ENCODE results near the gene TCHP. TPM values are rescaled to one million over a fixed set of nuclear protein-coding genes. Genes with fewer than 3 reads are reported as not detected.

The TCHP gene
- total and polyA plus RNA-seq, 2 of the 13 experiments (the other 11 are each of a cell fraction or from before 2014, with no cell fraction given), result 6.7 to 12.2 TPM

DNA sequence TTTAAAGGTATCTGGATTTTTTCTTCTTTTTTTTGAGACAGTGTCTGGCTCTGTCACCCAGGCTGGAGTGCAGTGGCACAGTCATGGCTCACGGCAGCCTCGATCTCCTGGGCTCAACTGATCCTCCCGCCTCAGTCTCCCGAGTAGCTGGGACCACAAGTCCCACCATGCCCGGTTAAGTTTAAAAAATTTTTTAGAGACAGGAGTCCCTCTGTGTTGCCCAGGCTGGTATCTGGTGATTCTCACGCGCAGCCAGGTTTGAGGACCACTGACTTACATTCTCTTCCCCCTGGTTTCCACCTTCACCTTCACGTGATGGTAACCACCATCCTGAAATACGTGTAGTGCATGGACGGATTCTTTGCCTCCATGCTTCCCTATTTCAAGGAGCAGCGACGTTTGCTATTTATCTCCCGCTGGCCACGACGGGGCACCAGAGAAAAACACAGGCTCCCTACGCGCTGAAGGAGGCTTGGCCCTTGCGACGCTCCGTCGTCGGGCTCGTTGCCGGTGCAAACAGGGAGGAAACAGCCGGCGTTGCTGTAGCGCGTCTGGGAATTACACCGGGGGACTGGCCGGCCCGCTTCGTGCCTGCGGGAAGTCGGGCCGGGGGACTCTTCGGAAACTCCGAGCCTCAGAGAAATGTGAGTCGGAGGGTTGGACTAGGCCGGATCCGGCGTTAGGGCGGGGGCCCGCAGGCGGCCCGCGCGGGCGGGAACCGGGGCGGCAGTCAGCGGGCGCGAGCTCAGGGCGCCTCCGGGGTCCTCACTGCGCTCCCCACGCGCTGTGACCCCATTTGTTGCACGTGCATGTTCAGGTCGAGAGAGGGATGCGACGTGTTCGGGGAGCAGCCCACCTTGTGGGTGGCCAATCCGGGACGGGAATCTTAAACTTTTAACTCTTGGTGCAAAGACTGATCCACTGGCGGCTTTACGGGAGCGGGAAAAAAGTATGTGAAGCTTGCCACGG, at the start of gene TCHP (continued):
- TF ChIP-seq, protein P1, sequence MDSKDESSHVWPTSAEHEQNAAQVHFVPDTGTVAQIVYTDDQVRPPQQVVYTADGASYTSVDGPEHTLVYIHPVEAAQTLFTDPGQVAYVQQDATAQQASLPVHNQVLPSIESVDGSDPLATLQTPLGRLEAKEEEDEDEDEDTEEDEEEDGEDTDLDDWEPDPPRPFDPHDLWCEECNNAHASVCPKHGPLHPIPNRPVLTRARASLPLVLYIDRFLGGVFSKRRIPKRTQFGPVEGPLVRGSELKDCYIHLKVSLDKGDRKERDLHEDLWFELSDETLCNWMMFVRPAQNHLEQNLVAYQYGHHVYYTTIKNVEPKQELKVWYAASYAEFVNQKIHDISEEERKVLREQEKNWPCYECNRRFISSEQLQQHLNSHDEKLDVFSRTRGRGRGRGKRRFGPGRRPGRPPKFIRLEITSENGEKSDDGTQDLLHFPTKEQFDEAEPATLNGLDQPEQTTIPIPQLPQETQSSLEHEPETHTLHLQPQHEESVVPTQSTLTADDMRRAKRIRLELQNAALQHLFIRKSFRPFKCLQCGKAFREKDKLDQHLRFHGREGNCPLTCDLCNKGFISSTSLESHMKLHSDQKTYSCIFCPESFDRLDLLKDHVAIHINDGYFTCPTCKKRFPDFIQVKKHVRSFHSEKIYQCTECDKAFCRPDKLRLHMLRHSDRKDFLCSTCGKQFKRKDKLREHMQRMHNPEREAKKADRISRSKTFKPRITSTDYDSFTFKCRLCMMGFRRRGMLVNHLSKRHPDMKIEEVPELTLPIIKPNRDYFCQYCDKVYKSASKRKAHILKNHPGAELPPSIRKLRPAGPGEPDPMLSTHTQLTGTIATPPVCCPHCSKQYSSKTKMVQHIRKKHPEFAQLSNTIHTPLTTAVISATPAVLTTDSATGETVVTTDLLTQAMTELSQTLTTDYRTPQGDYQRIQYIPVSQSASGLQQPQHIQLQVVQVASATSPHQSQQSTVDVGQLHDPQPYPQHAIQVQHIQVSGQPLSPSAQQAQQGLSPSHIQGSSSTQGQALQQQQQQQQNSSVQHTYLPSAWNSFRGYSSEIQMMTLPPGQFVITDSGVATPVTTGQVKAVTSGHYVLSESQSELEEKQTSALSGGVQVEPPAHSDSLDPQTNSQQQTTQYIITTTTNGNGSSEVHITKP (CRISPR knock-in tag; IDR thresholded peaks at IDR 0.05; ENCODE audit: low read depth), result peak; percentile 68; the same call in 1 of the 2 replicates
- no peak for TF ChIP-seq ZNF468 (CRISPR knock-in tag; IDR thresholded peaks at IDR 0.05)
- peak; percentile 47; the same call in 1 of the 2 replicates for TF ChIP-seq CBX5 (CRISPR knock-in tag; IDR thresholded peaks at IDR 0.05; ENCODE audit: borderline replicate concordance)
- TF ChIP-seq ELF1 (CRISPR knock-in tag; IDR thresholded peaks at IDR 0.05), result peak; percentile 61; the same call in 1 of the 2 replicates
- peak; percentile 55; the same call in 1 of the 2 replicates for TF ChIP-seq ZNF572 (CRISPR knock-in tag; IDR thresholded peaks at IDR 0.05)
- TF ChIP-seq, protein P2, sequence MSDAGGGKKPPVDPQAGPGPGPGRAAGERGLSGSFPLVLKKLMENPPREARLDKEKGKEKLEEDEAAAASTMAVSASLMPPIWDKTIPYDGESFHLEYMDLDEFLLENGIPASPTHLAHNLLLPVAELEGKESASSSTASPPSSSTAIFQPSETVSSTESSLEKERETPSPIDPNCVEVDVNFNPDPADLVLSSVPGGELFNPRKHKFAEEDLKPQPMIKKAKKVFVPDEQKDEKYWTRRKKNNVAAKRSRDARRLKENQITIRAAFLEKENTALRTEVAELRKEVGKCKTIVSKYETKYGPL (CRISPR knock-in tag; IDR thresholded peaks at IDR 0.05), result peak; percentile 25; the same call in 1 of the 2 replicates
- TF ChIP-seq STAG1 (CRISPR knock-in tag; IDR thresholded peaks at IDR 0.05), result peak; percentile 59
- TF ChIP-seq ZNF547 (CRISPR knock-in tag; IDR thresholded peaks at IDR 0.05), result peak; percentile 88
- TF ChIP-seq ZNF777 (CRISPR knock-in tag; IDR thresholded peaks at IDR 0.05), result peak; percentile 90
- peak; percentile 68; the same call in 1 of the 2 replicates for TF ChIP-seq ZNF563 (CRISPR knock-in tag; IDR thresholded peaks at IDR 0.05)
- TF ChIP-seq RFXANK (CRISPR knock-in tag; IDR thresholded peaks at IDR 0.05), result peak; percentile 33; the same call in 1 of the 2 replicates
- peak; percentile 68 for TF ChIP-seq ZNF343 (CRISPR knock-in tag; IDR thresholded peaks at IDR 0.05)
- TF ChIP-seq ZNF776 (CRISPR knock-in tag; IDR thresholded peaks at IDR 0.05), result no peak; the same call in 1 of the 2 replicates
- TF ChIP-seq NBN (conservative IDR thresholded peaks at IDR 0.05), result no peak
- TF ChIP-seq, protein P3, sequence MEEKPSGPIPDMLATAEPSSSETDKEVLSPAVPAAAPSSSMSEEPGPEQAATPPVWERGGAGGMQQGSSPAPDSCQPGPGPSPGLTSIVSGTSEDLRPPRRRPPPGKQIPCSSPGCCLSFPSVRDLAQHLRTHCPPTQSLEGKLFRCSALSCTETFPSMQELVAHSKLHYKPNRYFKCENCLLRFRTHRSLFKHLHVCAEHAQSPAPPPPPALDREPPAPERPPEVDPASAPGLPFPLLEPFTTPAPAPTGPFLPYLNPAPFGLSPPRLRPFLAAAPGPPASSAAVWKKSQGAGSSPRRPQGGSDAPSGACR (CRISPR knock-in tag; IDR thresholded peaks at IDR 0.05), result no peak
- peak; percentile 69; the same call in 1 of the 2 replicates for TF ChIP-seq ZNF564 (CRISPR knock-in tag; IDR thresholded peaks at IDR 0.05)
- TF ChIP-seq, protein P4, sequence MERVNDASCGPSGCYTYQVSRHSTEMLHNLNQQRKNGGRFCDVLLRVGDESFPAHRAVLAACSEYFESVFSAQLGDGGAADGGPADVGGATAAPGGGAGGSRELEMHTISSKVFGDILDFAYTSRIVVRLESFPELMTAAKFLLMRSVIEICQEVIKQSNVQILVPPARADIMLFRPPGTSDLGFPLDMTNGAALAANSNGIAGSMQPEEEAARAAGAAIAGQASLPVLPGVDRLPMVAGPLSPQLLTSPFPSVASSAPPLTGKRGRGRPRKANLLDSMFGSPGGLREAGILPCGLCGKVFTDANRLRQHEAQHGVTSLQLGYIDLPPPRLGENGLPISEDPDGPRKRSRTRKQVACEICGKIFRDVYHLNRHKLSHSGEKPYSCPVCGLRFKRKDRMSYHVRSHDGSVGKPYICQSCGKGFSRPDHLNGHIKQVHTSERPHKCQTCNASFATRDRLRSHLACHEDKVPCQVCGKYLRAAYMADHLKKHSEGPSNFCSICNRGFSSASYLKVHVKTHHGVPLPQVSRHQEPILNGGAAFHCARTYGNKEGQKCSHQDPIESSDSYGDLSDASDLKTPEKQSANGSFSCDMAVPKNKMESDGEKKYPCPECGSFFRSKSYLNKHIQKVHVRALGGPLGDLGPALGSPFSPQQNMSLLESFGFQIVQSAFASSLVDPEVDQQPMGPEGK (CRISPR knock-in tag; IDR thresholded peaks at IDR 0.05), result peak; percentile 41; the same call in 1 of the 2 replicates
- peak; percentile 14; the same call in 1 of the 2 replicates for TF ChIP-seq ZFP36L1 (CRISPR knock-in tag; IDR thresholded peaks at IDR 0.05)
- peak; percentile 80 for TF ChIP-seq RBFOX2 (IDR thresholded peaks at IDR 0.05; ENCODE audit: low read depth, low read length)
- TF ChIP-seq ZMYM3 (CRISPR knock-in tag; IDR thresholded peaks at IDR 0.05), result peak; percentile 91
- TF ChIP-seq MED1 (CRISPR knock-in tag; IDR thresholded peaks at IDR 0.05), result peak; percentile 69
- peak; percentile 92 for TF ChIP-seq ZFX (CRISPR knock-in tag; IDR thresholded peaks at IDR 0.05; ENCODE audit: low read depth)
- TF ChIP-seq NFKBIZ (CRISPR knock-in tag; IDR thresholded peaks at IDR 0.05), result 0 out of 2 replicates have a peak, but pooled peaks have one; percentile 56

Measured in HepG2 (cell line).